GM18502 (cell line): ENCODE data around the gene SPP2.

ENCODE experiments used
- ATAC-seq: cut with Tn5 transposase; IDR thresholded peaks from one replicate; pipeline ENCODE4 v1.9.1; 2021; ENCODE audit warnings: mild to moderate bottlenecking; ENCODE audit not compliant: unreplicated experiment, poor library complexity

The SPP2 gene

GRCh38 chr2:234033885-234034284 is 16.6 kb upstream of the SPP2 start:
- ATAC-seq, result no peak

- no peak for ATAC-seq
These were observed 12.3 kb upstream of the SPP2 start for GRCh38 chr2:234038076-234038802.

- ATAC-seq, result no peak
These were observed 6.3 kb upstream of the SPP2 start for GRCh38 chr2:234044157-234044556.

- no peak for ATAC-seq
These were observed 4.0 kb upstream of the SPP2 start for GRCh38 chr2:234046521-234046920.

GRCh38 chr2:234047361-234047760 is 3.1 kb upstream of the SPP2 start:
- no peak for ATAC-seq

GRCh38 chr2:234048049-234048448 is 2.5 kb upstream of the SPP2 start:
- no peak for ATAC-seq

GRCh38 chr2:234051374-234052070 is 1.0 kb downstream of the SPP2 start:
- ATAC-seq, result no peak

GRCh38 chr2:234058881-234059280 is 8.4 kb downstream of the SPP2 start:
- ATAC-seq, result no peak

GRCh38 chr2:234060236-234060635 is 9.7 kb downstream of the SPP2 start:
- no peak for ATAC-seq

- no peak for ATAC-seq
These were observed 11.2 kb downstream of the SPP2 start for GRCh38 chr2:234061624-234062257.

GRCh38 chr2:234066587-234066986 is 16.1 kb downstream of the SPP2 start:
- ATAC-seq, result no peak

GRCh38 chr2:234071664-234072063 is 21.2 kb downstream of the SPP2 start:
- no peak for ATAC-seq

- no peak for ATAC-seq
These were observed 22.0 kb downstream of the SPP2 start for GRCh38 chr2:234072454-234072853.

GRCh38 chr2:234074751-234075517 is 24.4 kb downstream of the SPP2 start:
- no peak for ATAC-seq

- no peak for ATAC-seq
These were observed 25.0 kb downstream of the SPP2 start for GRCh38 chr2:234075518-234075915.

- no peak for ATAC-seq
These were observed 25.4 kb downstream of the SPP2 start for GRCh38 chr2:234075947-234076346.

- no peak for ATAC-seq
These were observed 25.9 kb downstream of the SPP2 start for GRCh38 chr2:234076451-234076850.

GRCh38 chr2:234078129-234078528 is 27.6 kb downstream of the SPP2 start:
- no peak for ATAC-seq

- no peak for ATAC-seq
These were observed 31.7 kb downstream of the SPP2 start for GRCh38 chr2:234081970-234082822.
